Gastroesophageal sphincter (tissue), 3 donors: ENCODE measurements around the gene CLEC19A.

ENCODE experiments used
- CTCF ChIP-seq, 4 experiments: fragments of 200-600 bp in 2 of 4; fragments of 450-650 bp in 2 of 4; sonication (generic) in 1 of 4; IDR thresholded peaks; one replicate each; pipeline ENCODE4 v1.5.1; 2017 to 2019; ENCODE audit warnings: antibody characterized with exemption in 4 of 4, mild to moderate bottlenecking in 2 of 4, moderate library complexity in 2 of 4
- EP300 ChIP-seq: sonication (generic); formaldehyde crosslinking; IDR thresholded peaks from one replicate; pipeline ENCODE4 v1.6.1; 2017; ENCODE audit warnings: antibody characterized with exemption, mild to moderate bottlenecking
- POLR2A ChIP-seq, 2 donors: fragments of 450-650 bp; IDR thresholded peaks; one replicate each; pipeline ENCODE4 v1.6.1; 2017; ENCODE audit warnings: antibody characterized with exemption in 2 of 2, mild to moderate bottlenecking in 2 of 2, moderate library complexity in 1 of 2
- POLR2AphosphoS5 ChIP-seq: sonication (generic); formaldehyde crosslinking; IDR thresholded peaks from one replicate; pipeline ENCODE4 v1.6.1; 2017; ENCODE audit warnings: antibody characterized with exemption

DNA sequence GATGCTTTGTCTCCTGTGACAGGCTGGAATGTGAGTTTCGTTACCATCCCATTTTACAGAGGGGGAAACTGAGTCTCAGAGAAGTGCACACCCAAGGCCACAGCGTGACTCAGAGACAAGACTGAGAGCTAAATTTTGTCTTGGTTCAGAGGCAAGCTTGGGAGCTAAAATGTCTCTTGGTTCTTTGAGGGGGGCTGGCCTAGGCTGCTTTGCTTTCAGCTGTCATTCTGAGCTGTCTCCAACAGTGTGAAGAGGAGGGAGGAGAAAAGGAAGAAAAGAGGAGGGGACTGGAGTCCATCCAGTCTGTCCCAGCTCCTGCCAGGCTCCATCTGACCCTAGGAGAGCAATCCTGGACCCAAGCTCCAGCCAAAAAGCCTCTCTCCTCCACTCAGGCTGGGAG, at the start of gene CLEC19A:
- TF ChIP-seq CTCF (IDR thresholded peaks at IDR 0.05) (no peak), POLR2AphosphoS5 (no peak), EP300 (no peak), POLR2A (IDR thresholded peaks at IDR 0.05) (no peak)
